Head of caudate nucleus (tissue), 42 donors: ENCODE results near the gene TSPAN31.
A peak's percentile ranks its signal among the peaks of the same experiment; 100 is the strongest.

Source experiments
- DNase-seq, 42 donors: peaks; one replicate each; pipeline versions ENCODE4 v3.0.0 to v3.0.0-alpha.2; 2020 to 2021; ENCODE audit warnings: mixed read lengths in 7 of 42
- intact Hi-C: fragments of 100-400 bp; cut with DNase I; formaldehyde crosslinking; loops from one replicate; pipeline ENCODE4 v1.15.0; 2022

Gene TSPAN31

DNA sequence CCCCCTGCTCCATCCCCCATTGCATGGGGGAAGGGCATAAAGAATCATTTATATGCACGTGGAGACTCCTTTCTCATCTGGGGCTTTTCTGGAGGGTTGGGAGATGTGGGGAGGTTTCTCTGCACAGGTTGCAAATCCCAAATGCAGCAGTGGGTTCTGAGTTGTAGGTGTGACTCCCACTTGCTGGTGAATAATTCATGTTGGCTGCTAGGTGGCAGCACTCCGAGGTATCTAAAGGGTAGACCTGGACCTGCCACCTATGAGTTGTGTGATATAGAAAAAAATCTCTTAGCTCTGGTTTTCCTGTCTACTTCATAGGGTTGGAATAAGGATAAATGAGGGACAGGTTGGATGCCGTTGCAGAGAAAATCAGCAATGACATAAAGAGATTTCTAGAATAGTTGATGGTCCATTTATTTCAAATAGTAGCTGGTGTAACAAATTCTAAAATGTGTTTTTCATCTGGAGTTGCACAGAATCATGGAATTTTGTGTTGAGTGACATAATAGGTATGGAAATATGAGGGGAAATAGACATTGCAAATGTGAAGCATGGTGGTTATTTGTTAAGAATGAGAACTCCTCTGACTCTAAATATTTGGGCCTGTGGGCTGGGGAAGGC lies 14.6 kb downstream of the TSPAN31 start:
- DNase-seq, result peak in 17 of 42 donors; percentile 32 to 87 (median 57)
- intact Hi-C loops, result no loop called here

DNA sequence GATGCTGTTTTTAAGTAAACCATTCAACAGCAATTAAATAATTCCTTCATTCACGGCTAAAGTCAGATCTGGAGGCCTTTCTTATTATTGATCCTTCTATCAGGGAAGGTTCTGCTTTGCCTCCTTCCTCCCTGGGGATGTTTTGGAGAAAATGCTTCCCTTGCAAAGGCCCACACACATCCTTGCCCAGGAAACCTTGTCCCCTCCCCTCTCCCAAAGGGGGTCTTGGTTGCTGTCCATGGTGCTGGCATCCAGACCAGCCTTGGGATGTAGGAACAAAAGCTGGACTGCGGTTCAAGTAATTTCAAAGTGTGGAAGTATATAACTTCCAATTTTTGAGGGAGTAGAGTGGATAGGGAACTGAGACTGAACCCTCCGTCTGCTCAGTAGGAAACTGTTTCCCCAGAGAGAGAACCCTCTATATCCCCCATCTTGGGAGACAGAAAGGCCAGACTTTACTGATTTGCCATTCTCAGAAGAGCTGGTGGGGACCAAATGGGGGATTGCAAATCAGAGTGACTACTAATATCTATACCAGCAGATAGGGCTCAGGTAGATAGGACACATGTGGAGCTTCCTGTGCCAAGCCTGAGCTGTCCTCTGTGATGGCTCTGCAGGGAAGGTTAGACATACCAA lies 15.6 kb downstream of the TSPAN31 start:
- no peak for DNase-seq

DNA sequence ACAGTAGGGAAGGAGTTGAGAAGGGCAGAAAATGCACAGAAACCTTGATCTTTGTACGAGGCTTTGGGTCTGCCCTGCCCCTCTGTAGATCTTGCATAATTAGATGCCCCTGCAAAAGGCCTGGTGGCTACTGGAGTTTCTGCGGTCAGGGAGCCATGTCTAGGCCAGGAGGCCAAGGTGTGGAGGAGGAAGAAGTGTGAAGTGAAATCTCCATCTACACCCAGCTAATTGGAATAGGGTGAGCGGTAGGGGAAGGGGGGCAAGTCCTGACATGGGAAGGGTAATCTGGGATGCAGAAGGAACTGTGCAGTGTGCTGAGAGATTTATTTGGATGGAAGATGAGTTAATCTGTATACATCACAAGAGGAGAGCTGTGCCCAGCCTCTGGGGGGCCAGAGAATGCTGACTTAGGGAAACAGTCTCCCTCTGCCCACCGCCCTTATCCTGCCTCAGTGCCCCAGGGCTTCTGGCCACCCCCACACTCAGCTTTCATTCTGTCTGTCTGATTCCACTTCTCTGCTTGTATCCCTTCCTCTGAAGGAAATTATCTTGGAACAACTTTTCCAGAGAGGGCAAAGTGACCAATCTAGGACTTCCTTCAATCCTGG lies 16.7 kb downstream of the TSPAN31 start:
- intact Hi-C loops, result no loop called here
- DNase-seq, result no peak

More for the DNA sequence above, 15.6 kb downstream of the TSPAN31 start:
- intact Hi-C loops, result no loop called here

DNA sequence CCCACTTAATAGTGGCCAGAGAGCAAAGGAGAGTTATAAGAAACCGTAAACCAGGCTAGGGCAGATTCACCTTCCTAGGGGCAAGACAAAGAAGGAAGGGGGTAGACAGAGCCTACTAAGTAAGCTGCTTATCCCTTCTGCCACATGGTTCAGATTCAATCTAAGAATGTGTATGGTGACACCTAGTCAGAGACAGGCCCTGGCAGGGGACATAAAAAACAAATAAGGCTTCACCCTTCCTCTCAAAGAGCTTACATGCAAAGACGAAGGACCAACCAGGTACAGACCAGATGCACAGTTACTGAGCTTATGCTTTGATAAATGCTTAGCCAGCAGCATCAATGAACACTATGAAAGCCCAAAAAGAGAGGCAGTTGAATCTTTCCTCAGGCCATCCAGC lies 17.6 kb downstream of the TSPAN31 start:
- no peak for DNase-seq
- intact Hi-C loops, result no loop called here

DNA sequence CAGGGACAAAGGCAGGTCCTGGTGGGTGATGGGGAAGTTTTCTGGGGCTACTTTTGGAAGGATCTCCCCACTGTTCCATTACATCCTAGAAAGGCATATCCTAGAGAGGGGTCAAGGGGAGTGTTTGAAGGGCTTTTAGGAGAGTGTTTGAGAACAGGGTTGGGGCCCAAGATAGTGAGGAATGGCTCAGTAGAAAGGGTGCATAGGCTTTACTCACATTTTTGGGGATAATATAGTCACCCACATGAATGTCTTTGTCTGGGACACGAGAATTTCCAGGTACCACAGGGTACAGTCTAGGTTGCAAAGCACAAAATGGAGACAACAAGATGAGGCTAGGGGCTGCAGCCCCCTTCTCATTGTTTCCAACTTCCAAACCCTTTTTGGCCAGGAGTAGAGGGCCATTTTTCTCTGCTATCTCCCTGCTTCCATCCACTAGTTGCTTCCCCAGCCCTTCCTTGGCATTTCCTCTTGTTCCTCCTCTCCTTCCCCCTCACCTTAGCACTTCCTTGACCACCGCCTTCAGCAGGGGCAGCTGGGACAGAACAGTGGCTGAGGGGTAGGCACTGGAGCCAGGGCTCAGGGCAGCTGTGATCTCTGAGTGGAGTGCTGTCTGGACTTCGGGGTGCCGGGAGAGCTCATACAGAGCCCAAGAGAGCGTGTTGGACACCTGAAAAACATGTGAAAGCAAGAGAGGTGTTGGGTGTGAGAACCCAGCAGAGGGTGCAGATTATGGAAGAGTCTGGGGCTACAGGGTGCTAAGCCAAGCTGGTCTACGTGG lies 19.2 kb downstream of the TSPAN31 start:
- no peak for DNase-seq
- intact Hi-C loops, result no loop called here

DNA sequence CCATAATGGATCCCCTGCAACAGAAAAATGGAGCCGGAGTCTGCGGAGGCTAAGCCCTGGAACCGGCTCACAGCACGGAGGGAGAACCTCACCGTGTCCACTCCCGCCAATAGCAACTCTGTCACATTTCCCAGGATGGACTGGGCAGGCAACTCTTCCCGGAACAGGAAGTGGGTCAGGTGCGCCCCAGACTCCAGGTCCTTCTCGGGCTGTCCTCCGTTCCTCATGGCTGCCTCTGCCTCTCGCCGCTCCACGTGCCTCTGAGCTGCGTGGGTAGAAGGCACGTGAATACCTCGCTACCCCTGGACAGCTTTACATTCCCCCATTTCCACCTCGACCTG lies 19.8 kb downstream of the TSPAN31 start:
- intact Hi-C loops, result no loop called here

DNA sequence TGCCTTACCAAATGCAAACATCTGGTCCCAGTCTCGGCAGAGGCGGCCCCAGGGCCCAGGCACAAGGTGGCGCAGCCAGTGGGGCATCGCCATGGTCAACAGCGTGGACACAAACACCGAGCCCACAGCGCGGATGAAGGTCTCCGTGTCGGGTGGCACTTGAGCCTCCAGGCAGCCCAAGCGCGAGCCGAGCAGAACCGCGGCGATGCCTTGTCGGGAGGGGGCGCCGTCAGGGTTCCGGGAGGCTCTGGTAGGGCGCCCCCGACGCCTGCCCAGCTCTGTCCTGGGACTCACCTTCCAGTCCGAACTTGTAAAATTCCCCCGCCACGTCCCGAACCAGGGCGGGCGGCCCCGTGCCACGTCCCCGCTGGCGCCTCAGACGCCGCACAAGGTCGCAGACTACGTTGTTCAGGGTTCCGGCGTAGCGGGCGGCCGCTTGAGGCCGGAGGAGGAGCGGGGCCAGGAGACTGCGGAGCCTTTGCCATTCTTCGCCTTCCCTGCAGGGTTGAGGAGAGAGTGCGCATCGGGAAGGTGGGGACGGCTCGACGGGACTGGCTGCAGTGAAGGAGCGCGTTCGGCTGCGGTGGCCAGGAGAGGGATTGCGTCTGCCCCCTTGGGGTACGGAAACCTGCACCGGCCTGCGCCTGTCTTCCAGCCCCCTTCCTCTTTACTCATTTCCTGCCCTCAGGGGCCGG lies 20.3 kb downstream of the TSPAN31 start:
- peak in 1 of 42 donors; percentile 31 for DNase-seq
- intact Hi-C loops, result no loop called here

More for the DNA sequence above, 19.8 kb downstream of the TSPAN31 start:
- no peak for DNase-seq

DNA sequence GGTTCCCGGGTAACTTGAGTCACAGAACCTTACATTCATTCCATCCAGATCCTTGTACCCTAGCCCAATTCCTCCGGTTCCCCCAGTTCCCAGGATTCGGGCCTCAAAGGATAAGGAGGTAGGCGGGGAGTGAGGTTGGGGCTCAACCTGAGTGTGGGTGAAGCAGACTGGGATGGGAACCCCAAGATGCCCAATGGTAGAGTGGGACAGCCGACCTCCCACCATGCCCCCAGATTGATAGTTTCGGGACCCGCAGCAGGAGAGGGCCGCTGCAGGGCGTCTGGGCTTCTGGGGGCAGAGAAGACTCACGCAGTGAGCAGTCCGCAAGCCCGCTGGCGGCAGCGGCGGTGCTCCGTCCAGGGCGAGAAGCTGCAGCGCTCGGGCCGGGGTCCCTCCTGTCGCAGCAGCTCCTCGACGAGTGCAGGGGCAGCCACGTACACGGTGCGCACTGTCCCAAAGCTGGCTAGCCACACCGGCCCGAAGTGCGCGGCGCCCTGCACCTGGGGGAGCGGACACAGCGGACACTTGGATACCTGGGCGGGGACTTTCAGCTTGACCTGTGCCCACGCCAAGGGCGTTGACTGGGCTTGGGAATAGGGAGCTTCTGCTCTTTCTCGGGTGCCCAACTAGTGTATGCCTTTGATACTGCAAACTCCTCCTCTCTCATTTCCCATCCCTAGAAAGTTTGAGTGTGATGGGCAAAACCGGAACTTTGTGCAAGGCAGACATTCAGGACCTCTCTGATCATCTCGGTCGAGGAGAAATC lies 21.0 kb downstream of the TSPAN31 start:
- no peak for DNase-seq
- intact Hi-C loops, result no loop called here

DNA sequence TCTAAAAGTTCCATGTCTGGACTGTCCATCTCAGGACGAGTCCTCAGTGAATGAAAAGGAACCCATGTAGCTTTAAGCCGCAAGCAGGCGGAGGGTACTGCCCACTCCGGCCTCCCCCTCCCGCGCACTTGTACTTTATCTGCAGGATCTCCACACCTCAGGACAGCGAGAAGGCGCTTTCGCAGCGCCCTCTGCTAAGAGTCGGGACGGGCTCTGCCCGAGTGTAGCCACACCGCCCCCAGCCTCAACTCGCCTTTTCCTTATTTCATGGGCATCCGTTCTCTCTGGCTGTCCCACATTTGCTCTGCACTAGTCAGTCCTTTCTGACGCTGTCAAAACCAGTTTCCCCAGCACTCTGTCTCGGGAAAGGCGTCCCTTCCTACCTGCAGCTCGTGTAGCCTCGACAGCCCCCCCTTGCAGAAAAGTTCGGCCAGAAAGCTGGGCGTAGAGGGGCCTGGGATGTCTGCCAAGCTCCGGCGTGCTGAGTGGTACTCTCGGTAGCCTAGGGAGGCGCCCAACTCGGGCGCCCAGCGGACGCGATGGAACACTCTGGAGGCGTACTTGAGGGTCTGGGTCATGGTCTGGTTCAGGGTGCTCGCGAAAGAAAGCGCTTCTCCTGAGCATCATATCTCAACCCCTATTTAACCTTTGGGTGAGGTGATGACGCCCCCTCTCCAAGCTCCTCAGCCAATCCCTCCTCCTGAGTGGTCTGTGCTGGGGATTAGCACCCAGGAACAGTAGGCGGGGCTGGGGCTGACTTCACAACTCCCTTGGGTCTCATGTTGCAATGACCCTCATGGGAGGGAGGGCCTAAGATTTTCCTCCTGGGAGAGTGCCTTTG lies 21.8 kb downstream of the TSPAN31 start, which contains the start of gene CYP27B1:
TSS of gene CYP27B1 (minus strand) at position 615 of the 841 bp plus-strand sequence. CDS start at position 578, 37 bp downstream.
- intact Hi-C loops, result no loop called here
- DNase-seq, result no peak

DNA sequence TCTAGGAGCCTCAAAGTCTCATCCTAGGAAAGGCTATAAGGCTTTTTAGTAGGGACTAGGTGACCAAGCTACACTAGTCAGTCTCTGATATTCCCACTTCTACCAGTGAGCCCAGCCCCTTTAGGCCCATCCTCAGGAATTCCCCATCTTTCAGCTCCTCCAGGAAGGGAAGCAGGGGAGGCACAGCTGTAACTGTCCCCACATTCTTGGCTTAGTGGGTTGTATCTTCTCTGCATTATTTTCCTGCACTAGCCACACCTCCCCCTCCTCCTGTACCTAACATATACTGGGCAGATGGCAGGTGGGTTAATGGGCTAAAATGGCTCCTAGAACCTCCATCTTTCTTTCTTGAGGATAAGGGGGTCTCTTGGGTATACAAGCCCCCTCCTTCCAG lies 22.5 kb downstream of the TSPAN31 start:
- intact Hi-C loops, result no loop called here
- DNase-seq, result no peak

DNA sequence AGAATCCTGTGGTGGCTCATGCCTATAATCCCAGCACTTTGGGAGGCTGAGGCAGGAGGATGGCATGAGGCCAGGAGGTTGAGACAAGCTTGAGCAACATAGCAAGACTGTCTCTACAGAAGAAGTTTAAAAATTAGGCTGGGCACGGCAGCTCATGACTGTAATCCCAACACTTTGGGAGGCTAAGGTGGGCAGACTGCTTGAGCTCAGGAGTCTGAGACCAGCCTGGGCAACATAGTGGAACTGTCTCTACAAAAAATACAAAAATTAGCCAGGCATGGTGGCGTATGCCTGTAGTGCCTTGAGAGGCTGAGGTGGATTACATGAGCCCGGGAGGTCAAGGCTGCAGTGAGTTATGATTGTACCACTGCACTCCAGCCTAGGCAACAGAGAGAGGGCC lies 23.0 kb downstream of the TSPAN31 start:
- intact Hi-C loops, result no loop called here
- no peak for DNase-seq

DNA sequence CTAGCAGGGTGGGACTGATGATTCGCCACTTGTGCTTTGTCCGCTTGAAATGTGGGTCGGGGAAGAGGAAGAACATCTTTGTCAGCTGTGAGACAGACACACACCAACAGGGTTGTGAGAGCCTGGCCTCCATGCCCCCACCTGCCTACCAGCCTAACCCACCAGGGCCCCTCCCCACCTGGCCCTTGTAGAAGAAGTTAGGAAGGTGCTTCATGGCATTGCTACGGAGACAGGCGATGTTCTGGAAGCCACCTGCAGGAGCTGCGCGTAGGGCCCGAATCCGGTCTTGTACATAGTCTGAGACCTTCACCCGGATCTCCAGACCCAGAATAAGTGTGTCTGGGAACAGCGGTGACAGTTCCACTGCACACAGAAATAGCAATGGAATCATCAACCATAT lies 24.8 kb downstream of the TSPAN31 start:
- intact Hi-C loops, result no loop called here
- no peak for DNase-seq

DNA sequence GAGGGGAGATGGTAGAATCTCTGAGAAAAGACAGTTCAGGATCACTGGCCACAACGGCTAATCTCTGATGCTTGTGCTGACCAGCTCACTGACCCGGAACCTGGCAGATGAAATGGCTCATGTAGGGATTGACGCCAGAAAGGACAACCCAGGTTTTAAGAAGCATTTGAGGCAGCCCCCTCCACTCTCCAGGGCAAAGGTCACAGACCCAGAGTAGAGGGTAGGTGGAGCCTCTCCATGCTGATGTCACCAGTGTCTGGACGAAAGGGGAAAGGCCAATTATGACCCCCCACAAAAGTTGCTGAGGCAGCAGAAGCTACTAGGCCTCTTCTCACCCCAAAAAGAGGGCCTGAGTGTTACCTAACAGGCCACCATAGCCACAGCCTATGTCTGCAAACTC lies 25.9 kb downstream of the TSPAN31 start:
- intact Hi-C loops, result no loop called here

DNA sequence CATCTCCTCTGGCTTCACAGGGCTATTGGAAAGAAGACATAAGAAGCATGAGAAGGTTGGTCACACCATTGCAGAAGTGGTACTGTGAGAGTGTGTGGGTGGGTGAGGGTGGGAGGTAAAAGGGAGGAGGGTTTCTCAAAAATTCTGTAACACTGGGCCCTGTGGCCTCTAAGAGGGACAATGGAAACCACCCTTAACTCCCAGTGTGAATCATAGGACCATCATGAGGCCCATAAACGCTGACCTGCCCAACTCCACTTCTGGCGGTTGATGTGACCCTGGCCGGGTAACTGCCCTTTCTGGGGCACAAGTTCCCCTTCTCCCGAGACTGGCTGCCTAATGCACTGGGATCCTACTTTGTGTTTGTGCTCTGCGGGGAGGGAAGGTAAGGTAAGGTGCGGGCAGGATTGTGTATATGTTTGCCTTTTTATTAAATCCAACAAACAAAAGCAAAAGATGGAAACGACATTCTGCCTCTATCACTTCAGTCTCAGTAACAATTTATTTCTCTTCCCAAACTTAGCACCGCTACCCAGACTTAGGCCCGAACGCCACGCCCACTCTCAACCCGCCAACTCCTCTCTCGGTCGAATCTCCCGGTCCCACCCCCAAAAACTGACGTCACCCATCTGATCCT lies 26.5 kb downstream of the TSPAN31 start:
- intact Hi-C loops, result no loop called here
- peak; percentile 64 to 96 (median 86) for DNase-seq

More for the DNA sequence above, 25.9 kb downstream of the TSPAN31 start:
- no peak for DNase-seq

DNA sequence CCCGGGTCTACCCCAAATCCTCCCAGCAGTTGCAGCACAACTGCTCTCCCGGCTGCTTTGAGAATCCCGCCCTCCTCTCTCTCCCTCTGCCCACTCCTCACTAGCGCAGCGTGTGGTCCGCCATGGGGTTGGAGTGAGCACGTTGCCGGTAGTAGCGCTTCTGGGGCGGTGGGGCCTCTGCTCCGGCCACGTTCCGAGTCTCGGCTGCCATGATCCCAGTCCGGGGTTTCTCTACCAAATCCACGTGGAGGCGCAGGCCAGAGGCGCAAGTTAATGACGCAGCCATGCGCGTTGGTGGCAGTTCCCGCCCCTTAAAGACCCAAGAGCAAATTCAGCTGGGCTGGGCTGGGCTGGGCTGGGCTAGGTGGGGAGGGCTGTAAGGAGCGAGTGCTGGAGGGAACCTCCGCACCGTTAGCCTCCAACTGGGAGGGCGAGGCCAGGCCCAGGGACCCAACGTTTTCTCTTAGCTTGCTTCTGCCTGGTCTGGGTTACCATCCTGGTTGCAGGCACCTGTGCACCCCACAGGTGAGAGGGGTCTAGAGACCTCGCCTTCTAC lies 27.1 kb downstream of the TSPAN31 start, which contains the start of gene METTL1:
TSS of gene METTL1 (minus strand) at position 233 of the 556 bp plus-strand sequence. CDS start at position 211, 22 bp downstream.
- peak; percentile 94 to 99 (median 97) for DNase-seq
- intact Hi-C loops, result no loop called here

DNA sequence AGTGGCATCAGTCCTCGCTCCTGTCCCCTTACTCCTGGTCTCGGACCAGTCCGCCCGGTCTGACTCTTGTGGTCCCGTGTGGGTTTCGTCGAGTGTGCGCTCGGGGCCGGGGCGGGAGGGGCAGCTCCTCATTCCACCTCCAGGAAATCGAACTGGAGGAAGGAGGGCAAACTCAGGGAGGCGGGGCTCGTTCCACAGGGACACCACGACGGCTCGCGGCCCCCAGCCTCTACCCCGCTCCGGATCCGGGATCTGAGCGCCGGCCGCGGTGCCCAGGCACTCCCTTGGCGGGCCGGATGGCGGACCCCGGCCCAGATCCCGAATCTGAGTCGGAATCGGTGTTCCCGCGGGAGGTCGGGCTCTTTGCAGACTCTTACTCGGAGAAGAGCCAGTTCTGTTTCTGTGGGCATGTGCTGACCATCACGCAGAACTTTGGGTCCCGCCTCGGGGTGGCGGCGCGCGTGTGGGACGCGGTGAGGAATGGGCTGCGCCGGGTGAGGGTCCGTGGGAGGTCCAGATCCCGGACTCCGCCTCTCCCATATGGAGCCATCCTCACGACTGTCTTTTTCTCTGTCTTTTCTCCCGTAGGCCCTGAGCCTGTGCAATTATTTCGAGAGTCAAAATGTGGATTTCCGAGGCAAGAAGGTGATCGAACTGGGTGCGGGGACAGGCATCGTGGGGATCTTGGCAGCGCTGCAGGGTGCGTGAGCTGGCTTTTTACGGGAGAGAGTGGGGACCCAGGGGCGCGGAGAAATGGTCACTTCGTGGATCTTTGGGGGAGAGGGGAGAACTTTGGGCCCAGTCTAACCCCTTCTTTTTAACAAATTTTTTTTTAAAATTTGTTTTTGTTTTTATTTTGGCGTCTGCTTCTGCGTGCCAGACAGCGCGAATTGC lies 27.8 kb downstream of the TSPAN31 start, which contains the start of gene EEF1AKMT3:
TSS of gene EEF1AKMT3 (plus strand) at position 186 of the 894 bp plus-strand sequence. CDS start at position 297, 111 bp downstream.
- DNase-seq, result peak in 37 of 42 donors; percentile 17 to 80 (median 56)
- intact Hi-C loops, result no loop called here
